ENCODE results near the gene FRS2. TPM values are rescaled to one million over a fixed set of nuclear protein-coding genes. Genes with fewer than 3 reads are reported as not detected.

FRS2 gene
- total RNA-seq, 1 experiment from 2014 or later = 47.1 TPM

DNA sequence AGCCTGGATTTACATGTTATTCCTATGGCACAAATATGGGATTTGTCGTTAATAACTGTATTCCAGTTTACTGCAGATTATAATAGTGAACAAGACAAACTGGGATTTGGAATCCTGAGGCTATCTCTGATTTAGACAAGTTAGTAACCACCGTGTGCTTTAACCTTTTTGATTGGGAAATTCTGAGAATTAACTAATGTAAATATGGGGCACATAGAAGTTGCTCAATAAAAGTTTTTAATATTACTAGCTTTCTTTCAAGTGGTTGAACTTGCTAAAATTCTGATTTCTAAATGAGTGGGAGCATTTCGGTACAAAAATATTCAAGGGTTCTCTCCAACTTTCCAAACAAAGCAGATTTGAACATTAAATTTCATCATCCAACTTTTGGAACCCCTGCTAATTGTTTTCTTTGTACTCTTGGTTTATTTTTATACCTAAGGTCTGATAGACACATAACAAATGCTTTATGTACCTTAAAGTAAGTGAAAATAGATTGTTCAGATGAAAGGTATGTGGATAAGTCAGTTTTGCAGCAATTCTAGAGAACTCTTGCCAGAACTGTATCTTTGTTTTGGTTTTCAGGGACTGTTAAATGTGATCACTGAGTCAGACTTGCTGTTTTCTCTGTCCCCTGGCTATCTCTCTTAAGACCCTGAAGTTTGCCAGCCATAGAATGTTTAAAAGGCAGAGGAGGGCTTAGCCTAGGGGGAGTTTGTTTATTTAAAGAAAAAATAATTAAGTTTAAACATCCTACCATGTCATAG, 57.5 kb downstream of the FRS2 start:
- DNase-seq (ENCODE audit: low read depth) = peak; percentile 55

DNA sequence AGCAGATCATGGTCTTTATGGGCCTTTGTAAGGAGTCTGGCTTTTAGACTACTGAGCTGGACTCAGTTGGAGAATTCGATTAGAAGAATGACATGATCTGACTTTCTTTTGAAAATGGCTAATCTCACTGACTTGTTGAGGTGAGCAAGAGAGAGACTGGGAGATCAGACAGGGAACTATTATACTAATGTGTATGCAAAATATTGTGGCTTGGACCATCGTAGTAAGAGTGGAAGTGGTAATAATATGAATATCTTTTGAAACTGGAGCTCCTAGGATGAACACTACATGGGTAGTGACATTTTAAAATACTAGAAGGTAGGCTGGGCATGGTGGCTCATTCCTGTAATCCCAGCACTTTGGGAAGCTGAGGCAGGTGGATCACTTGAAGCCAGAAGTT, 58.8 kb downstream of the FRS2 start:
- no peak for DNase-seq (ENCODE audit: low read depth)

GRCh38 chr12:69533844-69534243, 63.7 kb downstream of the FRS2 start:
- no peak for DNase-seq (ENCODE audit: low read depth)

GRCh38 chr12:69534389-69534822, 64.2 kb downstream of the FRS2 start:
- peak; percentile 99 for DNase-seq (ENCODE audit: low read depth)

GRCh38 chr12:69540987-69541386, 70.8 kb downstream of the FRS2 start:
- DNase-seq (ENCODE audit: low read depth) = peak; percentile 77

GRCh38 chr12:69544087-69544486, 73.9 kb downstream of the FRS2 start:
- DNase-seq (ENCODE audit: low read depth) = no peak

GRCh38 chr12:69545081-69545480, 74.9 kb downstream of the FRS2 start:
- no peak for DNase-seq (ENCODE audit: low read depth)

DNA sequence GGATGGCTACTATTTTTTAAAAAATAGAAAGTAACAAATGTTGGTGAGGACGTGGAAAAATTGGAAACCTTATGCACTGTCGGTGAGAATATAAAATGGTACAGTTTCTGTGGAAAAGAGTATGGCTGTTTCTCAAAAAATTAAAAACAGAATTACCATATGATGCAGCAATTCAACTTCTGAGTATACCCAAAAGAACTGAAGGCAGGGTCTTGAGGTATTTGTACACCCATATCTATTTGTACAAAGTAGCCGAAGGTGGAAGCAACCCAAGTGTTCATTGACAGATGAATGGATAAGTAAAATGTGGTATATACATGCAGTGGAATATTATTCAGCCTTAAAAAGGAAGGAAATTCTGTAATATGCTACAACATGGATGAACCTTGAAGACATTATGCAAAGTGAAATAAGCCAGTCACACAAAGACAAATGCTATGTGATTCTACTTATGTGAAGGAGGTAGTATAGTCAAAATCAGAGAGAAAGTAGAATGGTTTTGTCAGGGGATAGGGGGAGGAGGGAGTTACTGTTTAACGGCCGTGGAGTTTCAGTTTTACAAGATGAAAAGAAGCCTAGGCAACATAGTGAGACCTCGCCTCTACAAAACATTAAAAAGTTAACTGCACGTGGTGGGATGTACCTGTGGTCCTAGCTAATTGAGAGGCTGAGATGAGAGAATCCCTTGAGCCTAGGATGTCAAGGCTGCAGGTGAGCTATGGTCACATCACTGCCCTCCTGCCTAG, 76.7 kb downstream of the FRS2 start:
- no peak for DNase-seq (ENCODE audit: low read depth)

GRCh38 chr12:69548687-69549086, 78.5 kb downstream of the FRS2 start:
- DNase-seq (ENCODE audit: low read depth) = no peak

DNA sequence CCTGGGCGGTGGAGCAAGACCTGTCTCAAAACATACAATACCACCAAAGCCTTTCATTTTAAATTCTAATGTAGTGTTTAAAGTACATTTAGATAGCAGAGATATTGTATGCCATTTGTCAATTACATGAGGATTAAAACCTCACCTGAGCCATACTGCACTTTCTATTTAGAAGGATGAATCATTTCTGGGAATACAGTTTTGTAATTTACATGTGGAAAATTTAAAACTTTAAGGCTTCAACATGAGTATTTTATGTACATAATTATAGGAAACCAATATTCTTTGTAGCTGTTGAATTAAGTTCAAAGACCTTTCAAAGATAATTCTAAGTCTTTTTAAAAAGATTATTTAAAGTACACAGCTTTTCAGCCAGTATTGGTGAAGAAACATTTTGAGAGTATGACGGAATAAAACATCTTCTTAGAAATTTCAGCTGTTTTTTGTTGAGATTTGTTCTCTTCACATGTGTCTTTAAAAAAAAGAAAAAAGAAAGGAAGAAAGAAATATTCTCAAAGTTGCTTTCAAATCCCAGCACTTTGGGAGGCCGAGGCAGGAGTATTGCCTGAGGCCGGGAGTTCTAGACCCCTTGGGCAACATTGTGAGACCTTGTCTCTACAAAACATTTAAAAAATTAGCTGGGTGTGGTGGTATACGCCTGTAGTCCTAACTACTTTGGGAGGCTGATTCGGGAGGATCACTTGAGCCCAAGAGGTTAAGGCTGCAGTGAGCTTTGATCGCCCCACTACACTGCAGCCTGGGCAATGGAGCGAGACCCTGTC, 80.6 kb downstream of the FRS2 start:
- DNase-seq (ENCODE audit: low read depth) = no peak

DNA sequence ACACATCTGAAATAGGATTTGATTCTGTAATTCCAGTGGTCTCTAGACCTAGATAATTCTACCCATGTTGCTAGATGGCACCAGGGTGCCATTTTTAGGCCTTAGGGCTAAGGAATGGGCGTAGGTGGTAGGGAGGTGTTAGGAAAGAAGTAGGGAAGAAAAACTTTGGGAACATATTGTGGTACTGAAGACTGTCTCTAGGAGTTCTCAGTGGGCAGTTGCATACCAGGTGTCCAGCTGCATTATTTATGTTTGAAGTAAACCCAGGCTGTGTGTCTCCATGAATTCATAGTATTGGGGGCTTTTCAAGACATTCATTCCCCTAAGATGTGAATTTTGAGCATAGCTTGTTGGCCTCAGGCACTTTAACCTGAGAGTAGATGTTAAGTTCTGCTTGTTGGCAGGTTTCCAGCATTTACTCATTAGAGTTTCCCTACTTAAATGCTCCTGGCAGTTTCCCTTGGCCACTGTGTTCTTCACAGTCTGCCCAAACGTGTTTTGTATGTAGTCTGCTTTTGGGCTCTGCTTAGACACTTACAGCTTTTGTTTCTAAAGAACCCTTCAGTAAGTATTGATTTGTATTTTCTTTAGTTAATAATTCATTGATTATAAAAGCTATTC, 83.5 kb downstream of the FRS2 start:
- DNase-seq (ENCODE audit: low read depth) = peak; percentile 40

DNA sequence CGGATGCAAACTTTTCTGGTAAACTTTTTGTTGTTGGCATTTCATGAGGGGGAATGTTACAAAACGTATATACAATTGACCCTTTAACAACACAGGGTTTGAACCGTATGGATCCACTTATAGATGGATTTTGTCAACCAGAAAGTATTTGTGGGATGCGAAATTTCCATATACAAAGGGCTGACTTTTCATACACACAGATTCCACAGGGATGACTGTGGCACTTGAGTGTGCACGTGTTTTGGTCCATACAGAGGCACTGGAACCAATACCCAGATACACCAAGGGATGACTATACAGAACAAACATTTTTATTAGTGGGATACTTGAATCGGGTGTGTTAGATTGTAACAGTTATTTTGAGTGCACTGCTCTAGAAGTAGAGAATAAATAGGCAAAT, 85.3 kb downstream of the FRS2 start:
- peak; percentile 74 for DNase-seq (ENCODE audit: low read depth)

DNA sequence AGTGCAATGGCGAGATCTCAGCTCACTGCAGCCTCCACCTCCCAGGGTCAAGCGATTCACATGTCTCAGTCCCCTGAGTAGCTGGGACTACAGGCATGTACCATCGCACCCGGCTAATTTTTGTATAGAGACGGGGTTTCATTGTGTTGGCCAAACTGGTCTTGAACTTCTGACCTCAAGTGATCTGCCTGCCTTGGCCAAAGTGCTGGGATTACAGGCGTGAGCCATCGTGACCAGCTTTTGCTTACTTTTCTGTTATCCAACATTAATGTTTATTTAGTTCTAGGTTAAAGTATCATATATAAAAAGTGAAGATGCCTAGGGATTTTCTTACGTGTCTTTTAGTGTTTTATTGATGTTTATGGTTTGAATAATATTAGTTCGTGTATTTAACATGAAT, 86.2 kb downstream of the FRS2 start:
- no peak for DNase-seq (ENCODE audit: low read depth)

GRCh38 chr12:69563166-69563762, 93.1 kb downstream of the FRS2 start:
- peak; percentile 69 for DNase-seq (ENCODE audit: low read depth)

GRCh38 chr12:69566603-69567002, 96.4 kb downstream of the FRS2 start:
- DNase-seq (ENCODE audit: low read depth) = no peak

DNA sequence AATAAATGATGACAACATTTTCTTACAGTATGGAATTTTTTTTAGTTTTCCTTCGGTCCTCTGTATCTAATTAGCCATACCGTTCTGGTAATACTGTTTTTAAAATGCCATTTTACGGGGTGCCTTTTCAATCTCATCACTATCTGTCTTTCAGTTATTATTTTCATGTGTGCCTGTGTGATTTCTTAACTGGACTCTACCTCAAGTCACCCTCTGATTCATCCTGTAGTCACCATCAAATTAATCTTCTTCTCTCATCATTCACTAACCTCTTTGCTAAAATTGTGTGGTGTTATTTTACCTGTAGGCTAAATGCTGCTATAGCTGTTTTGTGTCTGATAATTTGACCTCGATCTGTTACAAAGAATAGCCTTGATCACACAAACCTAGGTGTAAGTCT, 99.0 kb downstream of the FRS2 start:
- peak; percentile 55 for DNase-seq (ENCODE audit: low read depth)

DNA sequence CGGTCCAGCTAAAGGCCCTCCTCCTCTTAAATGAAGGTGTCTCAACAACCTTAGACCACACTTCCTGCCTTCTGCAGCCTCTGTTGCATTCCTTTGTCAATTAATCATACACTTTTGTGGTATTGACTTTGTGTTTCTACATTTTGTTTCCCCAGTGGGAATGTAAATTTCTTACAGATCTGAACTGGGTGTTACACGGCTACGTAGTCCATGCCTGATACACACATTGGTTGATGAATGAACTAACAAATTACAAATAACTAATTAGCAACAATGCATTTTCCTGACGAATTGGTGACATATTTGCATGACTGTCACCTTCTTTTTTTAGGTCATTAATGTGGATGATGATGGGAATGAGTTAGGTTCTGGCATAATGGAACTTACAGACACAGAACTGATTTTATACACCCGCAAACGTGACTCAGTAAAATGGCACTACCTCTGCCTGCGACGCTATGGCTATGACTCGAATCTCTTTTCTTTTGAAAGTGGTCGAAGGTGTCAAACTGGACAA, 99.9 kb downstream of the FRS2 start:
- DNase-seq (ENCODE audit: low read depth) = peak; percentile 79

DNA sequence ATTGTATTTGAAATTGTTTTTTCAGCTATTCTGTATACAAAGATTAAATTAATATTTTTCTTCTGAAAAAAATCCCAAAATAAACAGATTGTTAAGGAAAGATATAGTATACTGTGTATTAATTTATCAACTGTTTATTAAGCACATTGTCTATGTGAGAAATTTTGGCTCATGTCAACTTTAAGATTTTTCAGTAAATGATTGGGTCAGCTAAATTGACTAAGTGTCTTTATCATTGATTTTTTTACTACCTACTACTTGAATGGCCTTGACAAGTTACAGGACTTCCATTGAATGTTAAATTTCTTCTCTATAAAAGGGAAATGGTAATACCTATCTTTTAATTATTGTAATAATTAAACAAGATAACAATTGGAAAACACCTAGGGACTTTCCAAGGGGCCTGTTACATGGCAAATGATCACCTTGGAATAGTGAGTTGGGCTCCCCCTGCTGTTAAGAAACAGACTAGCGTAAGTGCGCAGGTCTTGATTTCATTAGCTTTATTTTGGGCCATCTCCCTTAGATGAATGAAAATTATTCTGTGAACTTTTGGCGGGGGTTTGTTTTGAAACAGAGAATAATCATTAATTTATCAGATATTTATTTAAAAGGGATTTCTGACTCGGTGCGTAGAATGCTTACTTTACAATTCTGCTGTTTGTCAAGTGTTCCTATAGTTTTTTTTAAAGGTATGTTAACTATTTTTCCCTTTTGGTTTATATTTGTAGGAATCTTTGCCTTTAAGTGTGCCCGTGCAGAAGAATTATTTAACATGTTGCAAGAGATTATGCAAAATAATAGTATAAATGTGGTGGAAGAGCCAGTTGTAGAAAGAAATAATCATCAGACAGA, 100.6 kb downstream of the FRS2 start:
- DNase-seq (ENCODE audit: low read depth) = peak; percentile 57

GRCh38 chr12:69575346-69575745, 105.2 kb downstream of the FRS2 start:
- DNase-seq (ENCODE audit: low read depth) = no peak

GRCh38 chr12:69578283-69578682, 108.1 kb downstream of the FRS2 start:
- DNase-seq (ENCODE audit: low read depth) = no peak

Measured in LHCN-M2 (cell line).